Activated CD8-positive, alpha-beta memory T cell treated with anti-CD3 and anti-CD28 coated beads for 24 hours (primary cell): ENCODE data around the gene PRKG1.

Experiments used
- DNase-seq: peaks from one replicate; pipeline ENCODE4 v3.0.0-alpha.2; 2020

Gene PRKG1

DNA sequence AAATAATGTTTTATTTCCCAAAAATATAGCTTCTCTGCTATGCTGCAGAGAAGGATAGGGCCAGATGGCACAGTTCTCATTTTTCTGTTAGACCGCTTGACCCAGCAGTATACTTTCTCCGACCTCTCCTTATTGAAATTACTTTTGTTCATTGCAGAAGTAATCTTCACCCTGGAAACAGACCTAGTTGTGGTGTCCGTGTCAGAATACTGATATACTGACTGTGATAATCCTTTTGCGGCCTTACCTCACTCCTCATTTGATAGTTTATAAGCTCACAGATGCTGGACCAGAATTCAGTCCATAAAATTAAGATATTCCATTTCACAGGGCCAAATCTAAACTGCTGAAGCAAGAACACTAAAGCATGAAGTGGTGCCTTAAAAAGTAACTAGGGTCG, 979.2 kb downstream of the PRKG1 start:
- no peak for DNase-seq

DNA sequence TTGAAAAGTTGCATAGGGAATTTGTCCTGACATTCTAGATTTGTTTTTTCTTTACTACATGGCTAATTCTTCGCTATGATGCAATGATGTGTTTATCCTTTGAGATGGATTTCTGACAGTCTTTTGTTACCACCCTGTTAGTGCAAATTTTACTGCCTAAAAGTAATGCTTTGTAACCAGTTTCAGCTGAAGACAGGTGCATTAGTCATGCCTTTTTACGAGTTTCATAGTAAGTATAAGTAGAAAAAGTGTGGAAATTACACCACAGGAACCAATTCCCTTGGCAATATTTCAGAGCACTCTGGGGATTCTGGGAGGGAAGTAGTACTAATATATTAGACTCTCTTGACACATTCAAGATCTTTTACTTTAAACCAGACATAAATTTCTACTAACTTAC, 982.0 kb downstream of the PRKG1 start:
- no peak for DNase-seq

DNA sequence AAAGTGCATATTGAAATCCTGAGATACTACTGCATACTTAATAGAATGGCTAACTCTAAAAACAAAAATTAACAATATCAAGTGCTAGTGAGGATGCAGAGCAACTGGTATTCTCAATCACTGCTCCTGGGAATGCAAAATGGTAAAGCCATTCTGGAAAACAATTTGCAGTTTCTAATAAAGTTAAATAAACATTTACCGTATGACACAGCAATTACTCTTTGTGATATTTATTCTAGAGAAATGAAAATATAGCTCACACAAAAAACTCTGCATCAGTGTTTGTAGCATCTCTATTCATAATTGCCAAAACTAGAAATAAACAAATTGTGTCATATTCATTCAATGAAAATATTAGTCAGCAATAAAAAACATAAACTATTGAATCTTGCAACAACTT, 984.8 kb downstream of the PRKG1 start:
- DNase-seq: no peak

DNA sequence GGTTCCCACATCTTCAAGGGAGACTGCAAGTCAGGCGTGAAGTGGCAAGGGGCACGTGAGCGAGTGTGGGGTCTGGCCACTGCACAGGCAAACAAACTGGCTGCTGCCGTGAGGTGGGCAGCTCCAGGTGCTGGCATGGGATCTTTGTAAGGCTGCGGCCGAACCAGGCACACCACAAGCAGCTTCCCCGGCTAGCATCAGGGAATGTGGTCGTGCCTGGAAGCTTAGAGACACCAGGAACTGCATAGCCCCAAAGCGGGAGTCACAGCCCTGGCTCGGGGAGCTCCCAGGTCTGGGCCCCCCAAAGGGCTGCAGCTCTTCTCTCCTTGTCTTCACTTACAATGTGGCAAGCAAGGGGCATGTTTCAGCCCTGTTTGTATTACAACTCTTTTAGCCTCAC, 988.9 kb downstream of the PRKG1 start:
- no peak for DNase-seq

DNA sequence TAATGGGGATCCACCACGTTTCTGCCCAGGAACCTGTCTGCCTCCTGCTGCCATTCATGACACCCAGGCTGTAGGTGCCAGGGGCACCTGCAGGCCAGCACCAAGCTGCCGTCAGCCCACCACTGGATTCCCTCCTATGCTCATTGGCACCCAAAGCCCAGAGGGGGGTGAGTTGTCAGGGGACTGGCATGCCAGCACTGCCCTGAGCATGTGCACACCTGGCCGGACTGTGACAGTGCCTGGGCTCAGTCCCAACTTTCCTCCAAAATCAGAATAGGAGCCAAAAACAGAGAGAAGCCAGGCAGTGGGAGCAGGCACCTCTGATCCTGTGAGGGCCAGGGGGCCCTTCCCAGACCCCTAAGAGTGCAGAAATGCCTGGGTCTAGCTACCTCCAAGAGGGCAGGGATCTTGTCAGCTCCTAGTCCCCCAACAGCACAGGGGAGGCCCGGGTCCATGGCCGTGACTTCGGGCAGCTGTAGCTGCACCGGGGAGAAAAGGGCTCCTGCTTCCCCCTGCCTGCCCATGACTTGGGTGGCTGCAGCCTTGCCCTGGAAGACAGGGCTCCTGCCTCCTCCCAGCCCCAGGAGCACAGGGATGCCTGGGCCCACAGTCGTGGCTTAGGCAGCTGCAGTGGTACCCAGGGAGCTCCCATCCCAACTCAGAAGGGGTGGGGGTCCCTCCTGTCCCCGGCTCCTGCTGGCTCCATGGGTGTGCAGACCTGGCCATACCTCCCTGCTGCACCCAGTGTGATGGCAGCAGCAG, 990.0 kb downstream of the PRKG1 start:
- DNase-seq: no peak

DNA sequence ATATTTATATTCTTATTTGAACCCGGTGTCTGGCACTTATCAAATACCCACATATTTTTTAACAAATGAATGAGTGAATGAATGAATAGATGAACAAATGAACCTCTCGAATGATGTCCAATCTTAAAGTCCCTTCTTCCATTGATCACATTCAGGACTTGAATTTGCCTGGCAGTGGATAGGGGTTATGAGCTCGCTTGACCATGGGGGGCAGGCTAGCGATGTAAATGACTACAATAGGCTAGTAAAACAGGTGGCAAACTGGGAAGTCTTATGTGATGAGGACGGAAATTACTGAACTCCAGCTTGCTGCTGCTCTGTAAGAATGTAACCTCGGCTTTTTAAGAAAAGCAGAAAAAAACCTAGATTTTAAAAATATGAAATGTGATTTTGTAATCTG, 992.1 kb downstream of the PRKG1 start:
- DNase-seq: no peak

DNA sequence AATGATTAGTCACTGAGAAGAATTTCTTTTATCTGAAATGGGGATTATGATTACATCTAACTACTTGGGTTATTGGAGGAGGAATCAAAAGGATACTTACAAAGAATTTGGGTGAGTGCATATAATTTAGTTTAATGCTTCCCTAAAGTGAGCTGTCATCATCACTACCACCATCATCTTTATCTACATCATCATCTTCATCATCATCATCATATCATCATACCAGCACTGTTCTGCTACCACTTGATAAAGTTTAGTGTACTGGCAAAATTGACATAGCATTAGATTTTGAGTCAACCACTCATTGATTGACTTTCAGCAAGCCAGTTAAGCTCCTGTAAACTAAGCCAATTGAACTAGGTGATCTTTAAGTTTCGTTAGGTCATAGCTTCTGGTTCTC, 994.2 kb downstream of the PRKG1 start:
- DNase-seq: no peak

DNA sequence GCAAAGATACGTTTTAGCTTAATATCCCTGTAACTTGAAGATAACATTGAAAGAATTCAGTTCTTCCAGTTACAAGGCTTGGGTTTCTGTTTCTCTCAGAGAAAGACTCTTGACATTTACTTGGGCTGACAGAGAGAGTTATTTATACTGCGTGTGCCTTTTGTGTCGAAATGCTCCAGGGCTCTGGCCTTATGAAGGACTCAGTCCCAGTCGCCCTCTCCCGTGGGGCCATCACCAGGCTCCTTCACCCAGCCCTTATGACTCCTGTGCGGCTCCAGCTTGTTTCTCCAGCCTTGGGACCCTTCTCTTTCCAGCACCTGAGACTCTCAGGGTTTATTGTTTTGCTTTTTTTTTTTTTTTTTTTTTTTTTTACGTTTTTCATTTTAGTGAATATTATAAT, 997.5 kb downstream of the PRKG1 start:
- no peak for DNase-seq

DNA sequence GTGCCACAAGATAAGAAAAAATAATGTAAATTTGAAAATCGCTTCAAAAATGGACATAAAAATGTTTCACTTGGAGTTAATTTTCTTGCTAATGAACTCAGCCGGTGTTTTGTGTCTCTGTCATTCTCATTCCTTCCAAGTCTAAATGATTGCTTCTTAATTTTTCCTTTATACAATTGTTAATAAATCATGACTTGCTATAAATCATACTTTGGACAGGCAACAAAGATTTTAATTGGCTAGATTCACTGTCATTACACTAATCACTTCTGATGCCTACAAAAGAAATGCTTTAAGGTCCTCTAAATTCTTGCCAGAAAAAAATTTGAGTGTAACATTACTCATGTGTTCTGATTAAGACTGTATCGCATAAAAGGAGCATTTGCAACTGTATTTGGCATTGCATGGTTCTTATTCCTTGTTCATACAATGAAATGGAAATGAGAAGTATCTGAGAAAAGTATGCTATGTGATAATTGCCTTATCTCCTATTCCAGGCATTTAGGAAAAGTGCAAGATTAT, 1000.3 kb downstream of the PRKG1 start:
- DNase-seq: no peak

DNA sequence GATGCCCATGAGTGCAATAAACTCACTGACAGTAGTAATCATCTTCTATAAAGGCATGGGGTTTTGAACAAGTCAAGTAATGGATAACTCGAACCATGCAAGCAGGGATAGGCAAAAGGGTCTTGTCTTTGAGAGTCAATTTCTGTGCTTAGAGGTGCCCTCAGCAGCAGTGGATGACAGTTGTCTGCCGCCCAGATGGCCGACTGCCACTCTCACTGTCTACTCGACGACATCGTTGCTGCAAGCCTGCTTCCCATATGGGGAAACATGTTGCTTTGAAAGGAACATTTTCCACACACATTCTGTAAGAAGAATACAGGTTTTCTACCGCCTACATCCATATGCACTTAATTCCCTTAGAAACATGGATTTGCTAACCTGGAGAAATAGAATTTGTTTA, 1003.5 kb downstream of the PRKG1 start:
- DNase-seq: no peak

DNA sequence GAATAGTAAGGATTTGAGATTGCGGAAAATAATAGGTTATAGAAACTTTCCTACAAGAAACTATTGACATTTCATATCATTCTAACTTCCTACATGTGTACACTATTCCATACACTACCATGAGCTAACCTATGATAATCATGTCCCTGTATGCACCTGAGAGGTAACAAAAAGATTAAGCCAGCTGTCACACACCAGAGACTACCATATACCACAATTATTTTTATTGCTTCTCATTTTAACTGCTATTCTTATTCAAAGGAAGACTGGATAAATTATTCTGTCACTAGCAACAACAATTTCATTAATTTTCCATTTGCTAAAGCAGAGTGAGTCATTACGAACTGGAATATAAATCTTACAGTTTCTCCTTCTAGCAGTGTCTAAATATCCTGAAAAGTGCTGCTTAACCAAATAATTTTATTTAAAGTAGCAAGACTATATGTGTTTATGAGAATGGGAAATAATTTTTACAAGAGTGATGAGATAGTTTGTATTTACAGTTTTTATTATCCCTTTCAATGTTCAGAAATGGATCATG, 1004.2 kb downstream of the PRKG1 start:
- DNase-seq: no peak

DNA sequence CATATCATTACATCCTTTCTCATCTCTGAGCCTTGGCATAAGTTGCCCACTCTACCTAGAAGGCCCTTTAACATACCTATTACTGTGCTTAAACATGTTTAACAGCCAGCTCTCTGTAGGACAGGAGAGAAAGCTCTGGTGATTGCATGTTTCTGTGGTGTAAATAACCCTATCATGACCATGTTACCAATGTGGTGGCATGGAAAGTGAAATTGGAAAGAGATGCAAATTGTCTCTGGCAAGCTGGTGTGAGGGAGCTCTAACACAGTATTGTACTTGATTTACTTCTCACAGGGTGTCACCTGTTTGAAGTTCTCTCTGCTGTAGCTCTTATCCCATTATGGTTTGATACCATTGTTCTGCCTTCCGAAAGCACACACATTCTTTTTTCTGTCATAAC, 1008.0 kb downstream of the PRKG1 start:
- DNase-seq: no peak

DNA sequence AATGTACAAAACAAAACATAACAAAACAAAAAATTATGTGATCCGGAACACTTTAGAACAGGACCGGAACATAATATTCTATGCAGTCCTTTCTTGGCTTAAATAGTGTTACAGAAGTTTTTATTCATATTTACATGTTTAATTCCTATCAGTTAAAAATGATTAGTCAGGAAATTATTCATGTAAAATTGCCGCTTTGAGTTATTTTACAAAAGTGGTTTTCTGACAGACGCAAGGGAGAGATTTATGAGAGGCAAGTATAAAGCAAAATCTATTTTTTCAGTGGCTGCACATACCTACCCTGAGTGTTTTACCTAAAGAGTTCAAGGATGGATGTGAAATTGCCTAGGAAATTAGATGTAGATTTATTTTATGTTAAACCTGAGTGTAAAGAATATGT, 1009.1 kb downstream of the PRKG1 start:
- DNase-seq: no peak

DNA sequence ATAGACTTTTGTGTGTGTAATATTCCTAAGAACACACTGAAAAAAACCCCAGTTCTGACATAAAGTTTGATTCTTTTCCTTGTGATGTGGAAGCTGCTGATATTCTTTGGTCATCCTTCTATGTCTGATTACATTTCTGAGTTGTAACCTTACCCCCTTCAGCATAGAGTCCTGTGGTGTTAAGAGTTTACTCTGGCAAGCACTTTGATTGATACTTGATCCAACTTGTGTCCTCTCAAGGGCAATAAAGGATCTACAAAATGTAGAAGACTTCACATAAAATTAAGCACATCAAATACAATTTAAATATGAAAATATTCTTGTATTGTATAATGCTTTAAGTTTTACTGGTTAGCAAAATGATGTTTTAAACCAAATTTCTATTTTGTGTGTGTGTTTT, 1018.1 kb downstream of the PRKG1 start:
- DNase-seq: no peak

DNA sequence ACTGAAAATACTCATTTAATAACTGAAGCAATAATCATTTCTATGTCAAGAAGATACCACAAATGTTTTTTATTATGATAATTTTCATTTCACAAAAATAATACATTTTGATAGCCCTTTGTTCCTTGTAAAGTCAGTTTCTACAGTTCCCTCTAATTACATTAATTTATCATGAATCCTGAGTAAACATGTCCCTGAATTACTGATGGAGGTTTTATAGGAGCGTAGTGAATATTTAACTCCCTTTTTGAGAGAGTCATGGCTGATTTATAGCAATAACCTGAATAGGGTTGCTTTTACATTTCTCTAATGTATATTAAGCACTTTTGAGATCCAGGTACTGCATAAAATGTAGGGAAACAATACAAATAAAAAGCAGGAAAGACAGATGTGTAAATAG, 1023.8 kb downstream of the PRKG1 start:
- no peak for DNase-seq

DNA sequence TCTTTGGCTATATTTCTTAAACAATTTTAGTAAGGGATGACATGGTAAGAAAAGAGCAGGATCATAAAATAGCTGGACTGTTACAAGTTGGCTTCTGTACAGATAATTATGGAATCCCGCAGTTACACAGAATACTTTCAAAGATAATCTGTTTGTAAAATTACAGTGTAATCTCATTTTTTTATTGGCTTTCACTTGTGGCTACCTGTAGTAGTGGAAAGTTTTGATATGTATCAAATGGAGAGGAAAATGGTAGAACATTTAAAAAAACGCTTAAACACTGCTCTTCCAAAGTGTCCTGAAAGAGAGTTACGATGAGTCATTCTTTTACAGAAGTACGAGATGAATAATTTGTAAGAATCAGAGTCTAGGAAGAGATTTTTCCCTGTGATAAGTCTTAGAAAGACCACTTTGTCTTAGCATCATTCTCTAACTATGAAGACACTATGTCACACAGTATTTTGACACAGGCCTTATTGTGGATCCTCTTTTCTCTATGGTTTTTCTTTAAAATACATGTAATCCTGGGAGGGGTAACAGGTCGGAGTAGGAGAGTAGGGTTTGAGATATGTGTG, 1024.8 kb downstream of the PRKG1 start:
- no peak for DNase-seq

DNA sequence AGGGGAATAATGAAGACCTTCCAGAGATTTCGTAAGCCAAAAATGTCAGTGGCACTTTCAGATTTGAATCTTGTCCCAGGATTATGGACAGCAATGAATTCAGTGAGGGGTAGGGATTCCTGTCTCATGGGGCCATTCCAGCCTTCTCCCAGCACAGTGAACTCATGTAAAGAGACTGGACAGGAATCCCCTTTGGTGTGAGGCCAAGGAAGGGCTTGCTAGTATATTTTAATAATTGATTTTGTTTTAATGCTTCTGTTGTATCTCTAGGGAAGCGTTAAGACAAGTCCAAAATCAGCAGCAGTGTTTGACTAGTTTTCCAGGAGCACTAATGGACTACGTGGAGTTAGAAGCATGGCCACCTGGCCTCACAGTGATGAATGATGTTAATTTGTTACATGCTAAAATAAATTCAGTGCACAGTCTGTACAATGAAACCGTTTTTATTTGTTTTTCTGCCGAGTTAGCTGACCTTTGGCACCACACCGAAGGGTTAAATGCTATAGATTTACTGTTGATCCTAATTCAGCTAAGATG, 1025.8 kb downstream of the PRKG1 start:
- no peak for DNase-seq

DNA sequence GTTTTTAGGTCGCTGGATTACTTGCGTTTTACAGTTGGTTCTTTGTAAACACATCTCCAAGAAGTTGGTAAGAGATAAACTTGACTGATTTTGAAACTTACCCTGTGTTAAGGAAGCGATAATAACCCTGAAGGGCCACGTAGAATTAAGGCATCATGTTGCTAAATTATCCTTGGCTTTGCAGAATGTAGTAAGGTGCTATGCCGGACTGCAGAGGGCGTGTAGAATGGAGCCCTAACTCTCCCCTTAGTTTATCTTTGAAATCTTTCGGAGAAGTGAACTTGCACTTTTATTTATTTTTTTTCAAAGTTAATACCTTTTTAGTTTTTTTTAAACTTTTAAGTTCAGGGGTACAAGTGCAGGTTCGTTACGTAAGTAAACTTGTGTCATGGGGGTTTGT, 1031.0 kb downstream of the PRKG1 start:
- no peak for DNase-seq

DNA sequence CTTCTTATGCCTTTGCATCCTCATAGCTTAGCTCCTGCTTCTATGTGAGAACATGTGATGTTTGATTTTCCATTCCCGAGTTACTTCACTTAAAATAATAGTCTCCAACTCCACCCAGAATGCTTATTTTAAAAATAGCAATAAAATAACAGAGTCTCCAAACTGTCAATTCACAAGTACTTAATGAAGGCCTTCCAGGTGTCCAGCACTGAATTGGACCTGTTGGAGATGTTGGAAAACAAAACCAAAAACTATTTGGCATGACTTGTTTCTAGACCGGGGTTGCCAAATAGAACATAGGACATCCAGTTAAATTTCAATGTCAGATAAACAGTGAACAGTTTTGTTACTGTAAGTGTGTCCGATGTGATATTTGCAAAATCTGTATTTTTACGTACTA, 1031.7 kb downstream of the PRKG1 start:
- DNase-seq: no peak

DNA sequence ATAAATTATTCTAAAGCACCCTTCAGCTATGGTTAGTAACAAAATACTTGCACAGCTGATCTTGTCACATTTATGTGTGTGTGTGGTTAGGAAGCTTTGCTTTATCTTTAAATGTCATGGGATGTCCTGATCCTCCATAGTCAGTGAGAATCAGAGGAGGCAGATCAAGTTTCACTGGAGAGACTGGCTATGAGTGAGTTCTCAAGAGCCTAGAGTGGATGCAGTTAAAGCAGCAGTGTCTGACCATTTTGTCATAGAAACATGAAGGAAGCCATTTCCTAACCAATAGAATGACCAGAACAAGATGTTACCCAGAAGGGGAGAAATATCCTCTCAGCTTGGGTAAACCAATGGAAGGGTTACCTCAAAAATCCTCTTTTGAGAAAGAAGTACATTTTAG, 1032.6 kb downstream of the PRKG1 start:
- no peak for DNase-seq

DNA sequence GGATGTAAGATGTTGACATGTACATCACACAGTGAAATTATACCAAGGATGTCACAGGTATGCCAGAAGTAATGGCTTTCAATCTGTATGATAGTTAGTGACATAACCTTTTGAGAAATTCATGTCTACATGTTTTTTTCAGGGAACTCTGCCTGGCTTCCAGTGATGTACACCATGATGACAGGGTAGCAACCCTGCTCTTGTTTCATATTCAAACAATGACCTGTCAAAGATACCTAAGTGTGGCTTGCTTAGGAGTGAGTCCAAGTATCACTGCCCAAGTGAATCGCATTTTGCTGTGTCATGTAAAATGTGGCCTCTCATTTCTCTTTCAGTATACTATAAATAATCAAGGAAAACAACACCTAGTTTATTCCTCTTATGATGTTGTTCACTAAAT, 1033.9 kb downstream of the PRKG1 start:
- DNase-seq: no peak

DNA sequence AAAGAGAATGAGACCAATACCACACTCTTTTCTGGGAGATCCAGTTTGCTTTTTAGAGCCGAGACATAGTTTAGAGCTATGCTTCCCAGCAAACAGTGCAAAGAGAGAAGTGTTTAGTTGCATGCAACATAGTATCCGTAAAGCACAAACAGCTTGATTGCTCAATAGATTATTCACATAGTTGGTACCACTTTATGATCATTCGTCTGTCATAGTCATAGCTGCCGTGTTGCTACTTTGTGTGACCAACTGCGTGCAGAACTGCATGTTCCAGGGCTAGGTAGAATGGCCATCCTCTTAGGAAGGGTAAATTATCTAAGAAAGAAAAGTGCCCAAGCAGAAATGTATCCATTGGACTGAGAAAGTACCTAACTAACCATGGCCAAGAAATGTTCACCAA, 1036.3 kb downstream of the PRKG1 start:
- DNase-seq: no peak

DNA sequence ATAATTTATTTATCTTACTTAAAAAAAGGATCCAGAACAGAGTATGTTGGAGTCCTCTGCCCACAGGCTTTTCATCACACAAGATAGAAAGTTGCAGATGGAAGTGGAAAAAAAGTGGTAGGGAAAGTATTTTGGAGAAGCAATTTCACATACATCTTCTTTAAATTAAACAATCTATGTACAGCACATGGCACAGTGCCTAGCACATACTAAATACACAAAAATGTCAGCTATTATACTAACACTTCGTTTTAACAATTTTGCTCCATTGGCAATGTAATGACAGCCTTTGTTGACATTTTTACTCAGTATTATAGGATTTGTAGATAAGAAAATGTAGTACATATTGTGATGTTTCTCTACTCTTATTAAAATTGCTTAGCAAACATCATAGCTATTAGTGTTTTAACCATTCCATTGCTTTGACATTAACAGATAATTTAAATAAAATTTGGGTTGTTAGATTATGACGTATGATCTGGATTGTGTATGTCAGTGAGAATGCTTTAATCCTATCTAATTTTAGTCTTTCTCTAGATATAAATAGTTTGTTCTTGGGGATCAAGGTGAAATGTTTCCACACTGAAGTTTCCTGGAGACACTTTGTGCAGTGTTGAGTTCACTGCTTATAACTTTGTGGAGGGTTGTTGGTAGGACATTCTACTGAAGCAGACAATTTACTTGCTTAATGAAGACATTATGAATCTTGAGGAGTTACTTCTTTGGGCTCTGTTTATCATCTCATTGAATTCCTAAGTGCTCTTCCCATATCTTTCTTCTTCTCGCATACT, 1037.0 kb downstream of the PRKG1 start:
- no peak for DNase-seq

DNA sequence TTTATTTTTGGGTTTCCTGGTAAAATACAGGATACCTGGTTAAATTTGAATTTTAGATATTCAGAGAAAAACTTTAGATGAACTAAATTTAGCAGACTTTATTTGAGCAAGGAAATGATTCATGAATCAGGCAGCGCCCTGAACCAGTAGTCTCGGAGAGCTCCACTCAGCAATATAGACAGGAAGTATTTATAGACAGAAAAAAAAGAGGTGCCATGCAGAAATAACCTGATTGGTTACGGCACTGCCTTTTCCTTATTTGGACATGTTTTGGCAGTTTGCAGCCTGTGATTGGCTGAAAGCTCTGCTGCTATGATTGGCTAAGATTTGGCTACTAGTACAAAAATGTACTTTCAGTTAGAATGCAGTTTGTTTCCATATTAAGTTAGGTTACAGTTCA, 1041.5 kb downstream of the PRKG1 start:
- DNase-seq: no peak
